Pancreas (tissue), 10 donors: Measurements from ENCODE around the gene PGLYRP4. TPM values are rescaled to one million over a fixed set of nuclear protein-coding genes. Genes with fewer than 3 reads are reported as not detected.

Experiments used
- ATAC-seq, 4 donors: fragments of 200-7000 bp; cut with Tn5 transposase; one replicate each; pipeline versions ENCODE4 v1.8.0 to v1.9.1; 2020; ENCODE audit warnings: mild to moderate bottlenecking in 4 of 4, moderate library complexity in 4 of 4
- DNase-seq, 6 donors: peaks; one replicate each; pipeline ENCODE4 v3.0.0-alpha.2; 2020
- FAIRE-seq: peaks from 2 replicates; lab custom pipeline; 2012; peaks lifted over from hg19 to GRCh38; lab: Jason Lieb, UNC
- H3K27ac ChIP-seq, 4 donors: fragments of 200-600 bp; sonication (generic); 1 replicate in 3 of 4; 2 replicates in 1 of 4; pipeline versions ENCODE4 v1.5.0 to v1.8.0; 2020
- H3K27me3 ChIP-seq, 4 donors: fragments of 200-600 bp; one replicate each; pipeline ENCODE4 v1.8.0; 2021
- H3K36me3 ChIP-seq, 3 donors: fragments of 200-600 bp; sonication (generic) in 1 of 3; one replicate each; pipeline versions ENCODE4 v1.5.0 to v1.8.0; 2020 to 2021
- H3K4me1 ChIP-seq, 3 donors: fragments of 200-600 bp; one replicate each; pipeline ENCODE4 v1.8.0; 2021
- H3K4me3 ChIP-seq, 4 donors: fragments of 200-600 bp; sonication (generic) in 2 of 4; one replicate each; pipeline versions ENCODE4 v1.5.0 to v1.8.0; 2020 to 2021
- H3K9me3 ChIP-seq, 4 donors: fragments of 200-600 bp; one replicate each; pipeline ENCODE4 v1.8.0; 2021
- CTCF ChIP-seq, 4 donors: fragments of 200-600 bp; sonication (generic) in 3 of 4; IDR thresholded peaks; one replicate each; pipeline versions ENCODE4 v1.5.0 to v1.8.0; 2021; ENCODE audit warnings: antibody characterized with exemption in 4 of 4
- WGBS, 2 donors: extraction: QIAGEN DNeasy Blood & Tissue Kit; methylation state at CpG; one replicate each; pipeline ENCODE4 v1.1.7; 2013; 5-methylcytosine and 5-hydroxymethylcytosine counted together
- intact Hi-C, 3 donors: fragments of 100-400 bp; cut with DNase I; formaldehyde crosslinking; loops; one replicate each; pipeline versions ENCODE4 v1.11.1 to v1.14.2; 2022
- polyA plus RNA-seq, 2 donors: library from polyadenylated mRNA; stranded (reverse); fragments of 200-250 nt; gene quantifications; one replicate each; pipeline ENCODE4 v1.2.3, GENCODE V29; 2013
- total RNA-seq, 6 donors: library from RNA; stranded (reverse); fragmentation: NEBNext Ultra II Directional in 4 of 6; extraction: Animal tissue kit (Norgen Biotek cat#: 25700) in 4 of 6; gene quantifications; one replicate each; pipeline versions ENCODE4 v1.2.1 to v1.2.4, GENCODE V29; 2021 to 2023
- donor health status: healthy with polysubstance abuse.
- donor health status: DM: no; HTN: no; CAD: no; lungs with moderate emphysema.
- donor health status: DM: no; HTN: no; CAD: no.
- donor health status: control.
- donor health status: control.
- donor health status: Bipolar disorder and iron deficiency.
- donor health status: DM: yes; HTN: yes; CAD: no.
- donor health status: DM: no; HTN: no; CAD: no.
- donor health status: DM: no; HTN: no; CAD: no.
- donor health status: DM: yes; HTN: yes; CAD: no.

Gene PGLYRP4
- total and polyA plus RNA-seq, 8 donors: 0.37 TPM; not detected in 7

GRCh38 chr1:153354515-153355193, 6.0 kb upstream of the PGLYRP4 start:
- TF ChIP-seq CTCF (IDR thresholded peaks at IDR 0.05): no peak
- 39 to 52% methylated on average over 8 of the region's 8 CpGs for WGBS, 2 donors
- no peak overlapping the region for H3K4me3 ChIP-seq
- no peak for FAIRE-seq
- peaks cover 0 to 16% (median 0%) of the 10 kb centered on the region in 4 donors for H3K27me3 ChIP-seq
- H3K9me3 ChIP-seq: no peaks in the 10 kb centered on the region
- no peak overlapping the region for H3K27ac ChIP-seq
- H3K36me3 ChIP-seq: no peaks in the 10 kb centered on the region
- ATAC-seq: no peak
- no peaks in the 10 kb centered on the region for H3K4me1 ChIP-seq
- DNase-seq: no peak
- intact Hi-C loops: loop anchor here in 2 of 3 donors (5.0 kb wide), 1 partner anchor 143 kb away; no protein-coding TSS in a partner anchor

- H3K4me3 ChIP-seq: no peak overlapping the region
- TF ChIP-seq CTCF (IDR thresholded peaks at IDR 0.05): no peak
- ATAC-seq (no peak), FAIRE-seq (no peak), DNase-seq (no peak)
- 55 to 74% methylated on average over 7 of the region's 7 CpGs for WGBS, 2 donors
- no peaks in the 10 kb centered on the region for H3K36me3 ChIP-seq
- peaks cover 0 to 16% (median 0%) of the 10 kb centered on the region in 4 donors for H3K27me3 ChIP-seq
- intact Hi-C loops: loop anchor here in 2 of 3 donors (5.0 kb wide), 1 partner anchor 144 kb away; no protein-coding TSS in a partner anchor
- no peaks in the 10 kb centered on the region for H3K9me3 ChIP-seq
- H3K4me1 ChIP-seq: no peaks in the 10 kb centered on the region
- no peak overlapping the region for H3K27ac ChIP-seq
Observed at GRCh38 chr1:153353226-153353947, 4.7 kb upstream of the PGLYRP4 start.

- WGBS, 2 donors: 0 to 1% methylated on average over 4 of the region's 4 CpGs
- Histone ChIP-seq H3K36me3 (no peaks in the 10 kb centered on the region), H3K27me3 (peaks cover 0 to 16% (median 0%) of the 10 kb centered on the region in 4 donors), H3K27ac (no peak overlapping the region), H3K9me3 (no peaks in the 10 kb centered on the region), H3K4me3 (no peak overlapping the region), H3K4me1 (no peaks in the 10 kb centered on the region)
- intact Hi-C loops: loop anchor here in 2 of 3 donors (5.0 kb wide), 1 partner anchor 145 kb away; no protein-coding TSS in a partner anchor
- FAIRE-seq (peak; percentile 75), DNase-seq (peak in 5 of 6 donors; percentile 23 to 81 (median 57)), ATAC-seq (peak; percentile 69 to 92 (median 88))
- TF ChIP-seq CTCF (IDR thresholded peaks at IDR 0.05): peak; percentile 83 to 93 (median 88)
Observed at GRCh38 chr1:153352523-153352922, 3.9 kb upstream of the PGLYRP4 start.

- no peaks in the 10 kb centered on the region for H3K36me3 ChIP-seq
- DNase-seq (no peak), FAIRE-seq (no peak), ATAC-seq (no peak)
- WGBS, 2 donors: 9 to 18% methylated on average over 1 of the region's 1 CpG
- H3K9me3 ChIP-seq: no peaks in the 10 kb centered on the region
- intact Hi-C loops: loop anchor here in 2 of 3 donors (5.0 kb wide), 1 partner anchor 147 kb away; no protein-coding TSS in a partner anchor
- H3K4me1 ChIP-seq: no peaks in the 10 kb centered on the region
- H3K27ac ChIP-seq: no peak overlapping the region
- no peak overlapping the region for H3K4me3 ChIP-seq
- H3K27me3 ChIP-seq: peaks cover 0 to 16% (median 0%) of the 10 kb centered on the region in 4 donors
- no peak for TF ChIP-seq CTCF (IDR thresholded peaks at IDR 0.05)
Observed at GRCh38 chr1:153350321-153350957, 1.8 kb upstream of the PGLYRP4 start.
